H1 (cell line): ENCODE results near the gene RASAL1. TPM values are rescaled to one million over a fixed set of nuclear protein-coding genes. Genes with fewer than 3 reads are reported as not detected.

Experiments used
- CTCF ChIA-PET: fragments of 300-600 bp; sonication (Branson Sonifier 250); formaldehyde crosslinking; loops from one replicate; lab custom pipeline; 2021; ENCODE audit not compliant: partially characterized antibody; lab: Charles Lee
- POLR2A ChIA-PET: fragments of 300-600 bp; sonication (Branson Sonifier 250); formaldehyde crosslinking; loops from one replicate; lab custom pipeline; 2021; ENCODE audit warnings: inconsistent platforms; ENCODE audit not compliant: partially characterized antibody; lab: Charles Lee
- DNase-seq, 2 experiments: peaks; one replicate each; pipeline versions ENCODE4 v3.0.0 to v3.0.0-alpha.2; 2010 to 2022; ENCODE audit warnings: low spot score in 2 of 2, low read depth in 1 of 2, mixed read lengths in 1 of 2
- FAIRE-seq: peaks from 2 replicates; lab custom pipeline; 2011; peaks lifted over from hg19 to GRCh38; lab: Jason Lieb, UNC
- H2AFZ ChIP-seq: 2 replicates; pipeline ENCODE4 v1.8.1; 2012; ENCODE audit warnings: low read length, inconsistent platforms
- H2AK5ac ChIP-seq: 2 replicates; pipeline ENCODE4 v1.6.1; 2013; ENCODE audit warnings: low read depth, low read length
- H2BK120ac ChIP-seq: replicated peaks from 2 replicates; pipeline ENCODE3; 2013; ENCODE audit warnings: low read depth, low read length, inconsistent platforms
- H2BK12ac ChIP-seq: 2 replicates; pipeline ENCODE4 v1.6.1; 2013; ENCODE audit warnings: low read depth, low read length
- H2BK15ac ChIP-seq: 2 replicates; pipeline ENCODE4 v1.6.1; 2013; ENCODE audit warnings: low read length
- H2BK20ac ChIP-seq: 2 replicates; pipeline ENCODE4 v1.6.1; 2013; ENCODE audit warnings: low read length
- H2BK5ac ChIP-seq: 2 replicates; pipeline ENCODE4 v1.6.1; 2013; ENCODE audit warnings: low read depth, low read length
- H3K14ac ChIP-seq: 2 replicates; pipeline ENCODE4 v1.6.1; 2013; ENCODE audit warnings: inconsistent platforms; ENCODE audit not compliant: insufficient read length
- H3K18ac ChIP-seq: 2 replicates; pipeline ENCODE4 v1.6.1; 2013; ENCODE audit warnings: low read length; ENCODE audit errors: extremely low read depth
- H3K23ac ChIP-seq: 2 replicates; pipeline ENCODE4 v1.6.1; 2013; ENCODE audit warnings: inconsistent platforms; ENCODE audit not compliant: insufficient read length
- H3K23me2 ChIP-seq: 2 replicates; pipeline ENCODE4 v1.6.1; 2013; ENCODE audit warnings: low read depth, low read length
- H3K27ac ChIP-seq: 2 replicates; pipeline ENCODE4 v1.6.1; 2011; ENCODE audit warnings: low read depth, low read length, inconsistent platforms
- H3K27me3 ChIP-seq, 4 experiments: replicated peaks in 1 of 4; 1 replicate in 1 of 4; 2 replicates in 3 of 4; pipeline versions ENCODE4 v1.6.1 to v1.8.1; 2011 to 2013; ENCODE audit warnings: low read length in 3 of 4, mild to moderate bottlenecking in 3 of 4, inconsistent platforms in 2 of 4, mixed read lengths in 2 of 4, moderate library complexity in 1 of 4; ENCODE audit not compliant: control insufficient read depth in 3 of 4, insufficient read depth in 3 of 4; ENCODE audit errors: extremely low read depth in 1 of 4
- H3K36me3 ChIP-seq, 4 experiments: 2 replicates each; pipeline versions ENCODE4 v1.6.1 to v1.8.1; 2011 to 2013; ENCODE audit warnings: mild to moderate bottlenecking in 4 of 4, low read length in 3 of 4, moderate library complexity in 2 of 4, control low read depth in 1 of 4, inconsistent platforms in 1 of 4; ENCODE audit not compliant: insufficient read depth in 4 of 4, control insufficient read depth in 2 of 4
- H3K4ac ChIP-seq: replicated peaks from 2 replicates; pipeline ENCODE3; 2013; ENCODE audit warnings: low read length, low read depth, mixed read lengths, inconsistent platforms; ENCODE audit not compliant: insufficient read length
- H3K4me1 ChIP-seq, 4 experiments: replicated peaks in 1 of 4; 1 replicate in 1 of 4; 2 replicates in 3 of 4; pipeline versions ENCODE4 v1.6.1 to v1.8.1; 2011 to 2013; ENCODE audit warnings: low read length in 3 of 4, inconsistent platforms in 2 of 4, mixed read lengths in 1 of 4; ENCODE audit not compliant: insufficient read depth in 4 of 4, control insufficient read depth in 3 of 4
- H3K4me2 ChIP-seq, 2 experiments: 2 replicates each; pipeline versions ENCODE4 v1.6.1 to v1.8.1; 2011 to 2013; ENCODE audit warnings: low read depth in 2 of 2, low read length in 2 of 2, control low read depth in 1 of 2, inconsistent platforms in 1 of 2, mild to moderate bottlenecking in 1 of 2; ENCODE audit not compliant: insufficient read depth in 1 of 2
- H3K4me3 ChIP-seq, 4 experiments: fragments of 200-600, 300-600 bp in 1 of 4; sonication (generic), shearing (Covaris generic), sonication (Bioruptor Twin) in 1 of 4; 2 replicates each; pipeline versions ENCODE4 v1.5.1 to v1.8.1; 2011 to 2016; ENCODE audit warnings: low read length in 4 of 4, low read depth in 3 of 4, control low read depth in 2 of 4, inconsistent platforms in 2 of 4, mild to moderate bottlenecking in 2 of 4, mixed read lengths in 1 of 4, moderate library complexity in 1 of 4; ENCODE audit not compliant: insufficient read depth in 2 of 4; ENCODE audit errors: extremely low read depth in 1 of 4
- H3K56ac ChIP-seq: replicated peaks from 2 replicates; pipeline ENCODE3; 2013; ENCODE audit warnings: low read depth, mild to moderate bottlenecking, mixed read lengths, low read length, inconsistent platforms; ENCODE audit not compliant: insufficient read length
- H3K79me1 ChIP-seq: 2 replicates; pipeline ENCODE4 v1.6.1; 2013; ENCODE audit warnings: low read depth, low read length, control low read depth
- H3K79me2 ChIP-seq, 2 experiments: 2 replicates each; pipeline versions ENCODE4 v1.6.1 to v1.8.1; 2012 to 2013; ENCODE audit warnings: low read length in 2 of 2, mild to moderate bottlenecking in 2 of 2, inconsistent platforms in 1 of 2; ENCODE audit not compliant: insufficient read depth in 2 of 2, control insufficient read depth in 1 of 2
- H3K9ac ChIP-seq, 4 experiments: replicated peaks in 1 of 4; 1 replicate in 1 of 4; 2 replicates in 3 of 4; pipeline versions ENCODE4 v1.6.1 to v1.8.1; 2011 to 2013; ENCODE audit warnings: low read depth in 3 of 4, low read length in 3 of 4, control low read depth in 2 of 4, mild to moderate bottlenecking in 2 of 4, moderate library complexity in 2 of 4, inconsistent platforms in 1 of 4; ENCODE audit errors: extremely low read depth in 1 of 4
- H3K9me3 ChIP-seq, 2 experiments: 2 replicates each; pipeline versions ENCODE4 v1.6.1 to v1.8.1; 2012 to 2013; ENCODE audit warnings: mild to moderate bottlenecking in 2 of 2, moderate library complexity in 2 of 2, control low read depth in 1 of 2, inconsistent platforms in 1 of 2, low read depth in 1 of 2, low read length in 1 of 2, mixed read lengths in 1 of 2; ENCODE audit not compliant: insufficient read depth in 2 of 2
- H4K20me1 ChIP-seq, 2 experiments: replicated peaks in 1 of 2; 2 replicates each; pipeline versions ENCODE3 to v1.8.1; 2011 to 2013; ENCODE audit warnings: inconsistent platforms in 2 of 2, low read length in 2 of 2, mild to moderate bottlenecking in 1 of 2; ENCODE audit not compliant: insufficient read depth in 2 of 2, control insufficient read depth in 1 of 2
- H4K5ac ChIP-seq: 2 replicates; pipeline ENCODE4 v1.6.1; 2013; ENCODE audit warnings: low read length, low read depth, mixed read lengths, inconsistent platforms; ENCODE audit not compliant: insufficient read length
- H4K8ac ChIP-seq: 2 replicates; pipeline ENCODE4 v1.8.0; 2013; ENCODE audit warnings: mild to moderate bottlenecking, moderate library complexity, low read length, inconsistent platforms; ENCODE audit not compliant: insufficient read depth; ENCODE audit errors: extremely low read depth
- H4K91ac ChIP-seq: replicated peaks from 2 replicates; pipeline ENCODE3; 2013; ENCODE audit warnings: low read length, mixed read lengths, inconsistent platforms; ENCODE audit not compliant: insufficient read length
- BACH1 ChIP-seq: IDR thresholded peaks from 2 replicates; pipeline ENCODE4 v1.6.1; 2012; ENCODE audit warnings: low read length, improper control_type of control experiment
- CEBPB ChIP-seq: IDR thresholded peaks from 2 replicates; pipeline ENCODE4 v1.6.1; 2012; ENCODE audit warnings: low read depth, low read length
- EP300 ChIP-seq, 2 experiments: IDR thresholded peaks; 1 replicate in 1 of 2; 2 replicates in 1 of 2; pipeline ENCODE4 v1.6.1; 2011 to 2012; ENCODE audit warnings: low read depth in 2 of 2, low read length in 2 of 2, mild to moderate bottlenecking in 2 of 2, borderline replicate concordance in 1 of 2, inconsistent platforms in 1 of 2, moderate library complexity in 1 of 2
- EZH2 ChIP-seq: fragments of 200-600 bp; sonication (generic); IDR thresholded peaks from 2 replicates; pipeline ENCODE4 v1.7.1; 2012; ENCODE audit warnings: low read depth, mild to moderate bottlenecking, moderate library complexity, low read length, inconsistent platforms; ENCODE audit not compliant: severe bottlenecking
- HDAC2 ChIP-seq, 2 experiments: fragments of 300-600 bp in 1 of 2; sonication (generic) in 1 of 2; IDR thresholded peaks; 2 replicates each; pipeline ENCODE4 v1.6.1; 2011 to 2012; ENCODE audit warnings: low read depth in 2 of 2, low read length in 2 of 2, mild to moderate bottlenecking in 2 of 2, moderate library complexity in 2 of 2, borderline replicate concordance in 1 of 2, inconsistent platforms in 1 of 2
- KDM4A ChIP-seq: IDR thresholded peaks from one replicate; pipeline ENCODE4 v1.7.1; 2012; ENCODE audit warnings: low read depth, mild to moderate bottlenecking, moderate library complexity, low read length, inconsistent platforms; ENCODE audit not compliant: severe bottlenecking
- RAD21 ChIP-seq, 2 experiments: IDR thresholded peaks in 1 of 2; conservative IDR thresholded peaks in 1 of 2; 2 replicates each; pipeline ENCODE4 v1.6.1; 2011; ENCODE audit warnings: low read depth in 2 of 2, low read length in 2 of 2, improper control_type of control experiment in 1 of 2, inconsistent platforms in 1 of 2, mild to moderate bottlenecking in 1 of 2, moderate library complexity in 1 of 2
- RBBP5 ChIP-seq: IDR thresholded peaks from 2 replicates; pipeline ENCODE4 v1.7.1; 2012; ENCODE audit warnings: low read depth, mild to moderate bottlenecking, inconsistent platforms, low read length, moderate library complexity, borderline replicate concordance
- SP2 ChIP-seq: IDR thresholded peaks from 2 replicates; pipeline ENCODE4 v1.6.1; 2012; ENCODE audit warnings: mild to moderate bottlenecking, low read length, inconsistent platforms
- WGBS, 2 experiments: shearing (Covaris generic) in 1 of 2; methylation state at CpG; one replicate each; pipeline versions ENCODE4 v1.1.6 to v1.1.7; 2013 to 2015; ENCODE audit warnings: low lambda C conversion rate in 2 of 2, mixed read lengths in 2 of 2, inconsistent platforms in 1 of 2, low coverage in 1 of 2, missing lambda C conversion rate in 1 of 2; ENCODE audit not compliant: insufficient replicate concordance in 2 of 2, insufficient coverage in 1 of 2, insufficient read length in 1 of 2; ENCODE audit errors: extremely low coverage in 1 of 2, missing lambda C conversion rate in 1 of 2; 5-methylcytosine and 5-hydroxymethylcytosine counted together
- polyA plus RNA-seq, 7 experiments: library from polyadenylated mRNA; depleted of rRNA in 3 of 7; stranded (reverse) in 5 of 7; unstranded in 2 of 7; fragments of >200 nt in 5 of 7; fragments of 200-250 nt in 2 of 7; gene quantifications; 1 replicate in 5 of 7; 2 replicates in 1 of 7; 4 replicates in 1 of 7; pipeline versions ENCODE4 v1.2.1 to v1.2.3, GENCODE V29; 2011 to 2013; ENCODE audit warnings: missing spikeins in 2 of 7, mixed read lengths in 2 of 7
- total RNA-seq: library from RNA; stranded (reverse); fragmentation: NEBNext Ultra II Directional; extraction: Animal tissue kit (Norgen Biotek cat#: 25700); gene quantifications from 2 replicates; pipeline ENCODE4 v1.2.1, GENCODE V29; 2021

RASAL1 gene
- total and polyA plus RNA-seq, 2 of the 8 experiments (the other 6 are each of a cell fraction or from before 2014, with no cell fraction given), result 3.7 to 5.0 TPM

GRCh38 chr12:113056631-113057488 is 78.7 kb downstream of the RASAL1 start, which contains the start of gene DTX1:
Gene DTX1 (plus strand): TSS chr12:113056730. CDS start chr12:113058193, 1,463 bp downstream.
- CTCF ChIA-PET, result interaction anchor here (0.9 to 2.0 kb wide), 5 partner anchors 10 to 42 kb away, joined by 3 to 5 read pairs (median 3); no protein-coding TSS in a partner anchor
- no peaks in the 10 kb centered on the region for H3K36me3 ChIP-seq
- no peak within 1 kb of the TSS for H2AFZ ChIP-seq
- no peak within 1 kb of the TSS for H3K4ac ChIP-seq
- H2BK120ac ChIP-seq, result no peak within 1 kb of the TSS
- H3K27me3 ChIP-seq, result peaks cover 0 to 22% (median 19%) of the 10 kb centered on the region in 4 experiments; a peak in 6 of 7 replicates
- no peaks in the 10 kb centered on the region for H4K20me1 ChIP-seq
- no peaks in the 10 kb centered on the region for H3K79me1 ChIP-seq
- H2BK12ac ChIP-seq, result no peak within 1 kb of the TSS
- no peak within 1 kb of the TSS for H3K14ac ChIP-seq
- H2BK15ac ChIP-seq, result no peak within 1 kb of the TSS
- no peak within 1 kb of the TSS for H2BK20ac ChIP-seq
- H3K9me3 ChIP-seq, result no peaks in the 10 kb centered on the region
- no peak within 1 kb of the TSS for H4K5ac ChIP-seq
- FAIRE-seq, result no peak
- H3K4me2 ChIP-seq, result peak within 1 kb of the TSS; percentile 50 to 76
- no peak within 1 kb of the TSS; the same call in 1 of the 2 replicates for H3K18ac ChIP-seq
- peak within 1 kb of the TSS in 1 of 4 experiments; percentile 10; a peak in 1 of 7 replicates for H3K9ac ChIP-seq
- no peak for DNase-seq
- peaks cover 14% of the 10 kb centered on the region; the same call in 1 of the 2 replicates for H3K23me2 ChIP-seq
- H4K91ac ChIP-seq, result no peak within 1 kb of the TSS
- POLR2A ChIA-PET, result interaction anchor here (1.1 to 1.6 kb wide), 2 partner anchors 8 to 96 kb away, joined by 3 read pairs; no protein-coding TSS in a partner anchor
- peaks cover 0 to 4% (median 2%) of the 10 kb centered on the region in 4 experiments; a peak in 3 of 7 replicates for H3K4me1 ChIP-seq
- H4K8ac ChIP-seq, result peak within 1 kb of the TSS; percentile 51; the same call in 1 of the 2 replicates
- no peak within 1 kb of the TSS for H2BK5ac ChIP-seq
- no peak within 1 kb of the TSS for H3K56ac ChIP-seq
- H3K79me2 ChIP-seq, result no peaks in the 10 kb centered on the region
- WGBS, 2 experiments, result 3% methylated on average over 21 of the region's 94 CpGs; no CpG with 5 or more reads in 1 of the 2 experiments
- H3K23ac ChIP-seq, result no peak within 1 kb of the TSS
- no peak within 1 kb of the TSS for H2AK5ac ChIP-seq
- H3K27ac ChIP-seq, result no peak within 1 kb of the TSS
- peak within 1 kb of the TSS; percentile 46 to 77 (median 55) for H3K4me3 ChIP-seq
- peak; percentile 53 for TF ChIP-seq EZH2
- peak; percentile 49; the same call in 1 of the 2 replicates for TF ChIP-seq RBBP5
- TF ChIP-seq RAD21 (IDR thresholded peaks at IDR 0.05 in 1 of 2, conservative IDR thresholded peaks at IDR 0.05 in 1 of 2; ENCODE audit: low read depth in 2 of 2, low read length in 2 of 2), result 0 out of 4 replicates have a peak, but pooled peaks of 1 of the 2 experiments have one; percentile 1
- peak; percentile 63 to 76; a peak in 1 of 4 replicates for TF ChIP-seq HDAC2 (IDR thresholded peaks at IDR 0.05; ENCODE audit: borderline replicate concordance in 1 of 2, low read depth in 2 of 2, low read length in 2 of 2)
- no peak for TF ChIP-seq CEBPB
- peak; percentile 72 for TF ChIP-seq BACH1
- no peak for TF ChIP-seq EP300 (IDR thresholded peaks at IDR 0.05; ENCODE audit: borderline replicate concordance in 1 of 2, low read depth in 2 of 2, low read length in 2 of 2)
- TF ChIP-seq SP2, result no peak
- TF ChIP-seq KDM4A, result peak; percentile 88
